Breast epithelium (tissue), 3 donors: ENCODE data around the gene BMP2K.

Experiments
- POLR2AphosphoS5 ChIP-seq, 3 donors: sonication (generic); formaldehyde crosslinking; IDR thresholded peaks; one replicate each; pipeline ENCODE4 v1.6.1; 2017; ENCODE audit warnings: antibody characterized with exemption in 3 of 3
- TF ChIP-seq, protein P1 (sequence below), 3 donors: fragments of 450-650 bp; IDR thresholded peaks; one replicate each; pipeline ENCODE4 v1.5.1; 2016 to 2017; ENCODE audit warnings: antibody characterized with exemption in 3 of 3, mild to moderate bottlenecking in 3 of 3, moderate library complexity in 3 of 3

DNA sequence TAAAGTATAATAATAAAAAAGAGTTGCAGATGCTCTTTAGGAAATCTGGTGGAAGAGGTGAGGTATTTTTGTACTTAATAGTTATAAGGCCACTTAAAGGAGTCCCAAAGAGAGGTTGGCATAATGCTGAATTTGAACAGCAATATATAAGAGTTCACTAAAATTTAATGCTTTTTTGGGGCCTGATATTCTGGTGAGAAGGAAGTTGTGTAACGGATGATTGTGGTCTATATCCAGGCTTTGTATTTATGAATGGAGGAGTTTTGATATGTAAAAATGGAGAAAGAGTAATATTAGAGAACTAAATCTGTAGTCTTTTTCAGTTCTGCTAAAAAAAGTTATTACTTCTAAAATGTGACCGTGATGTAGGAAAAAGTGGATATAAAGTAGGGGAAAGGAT is 20.4 kb downstream of the BMP2K start:
- TF ChIP-seq, protein P1, sequence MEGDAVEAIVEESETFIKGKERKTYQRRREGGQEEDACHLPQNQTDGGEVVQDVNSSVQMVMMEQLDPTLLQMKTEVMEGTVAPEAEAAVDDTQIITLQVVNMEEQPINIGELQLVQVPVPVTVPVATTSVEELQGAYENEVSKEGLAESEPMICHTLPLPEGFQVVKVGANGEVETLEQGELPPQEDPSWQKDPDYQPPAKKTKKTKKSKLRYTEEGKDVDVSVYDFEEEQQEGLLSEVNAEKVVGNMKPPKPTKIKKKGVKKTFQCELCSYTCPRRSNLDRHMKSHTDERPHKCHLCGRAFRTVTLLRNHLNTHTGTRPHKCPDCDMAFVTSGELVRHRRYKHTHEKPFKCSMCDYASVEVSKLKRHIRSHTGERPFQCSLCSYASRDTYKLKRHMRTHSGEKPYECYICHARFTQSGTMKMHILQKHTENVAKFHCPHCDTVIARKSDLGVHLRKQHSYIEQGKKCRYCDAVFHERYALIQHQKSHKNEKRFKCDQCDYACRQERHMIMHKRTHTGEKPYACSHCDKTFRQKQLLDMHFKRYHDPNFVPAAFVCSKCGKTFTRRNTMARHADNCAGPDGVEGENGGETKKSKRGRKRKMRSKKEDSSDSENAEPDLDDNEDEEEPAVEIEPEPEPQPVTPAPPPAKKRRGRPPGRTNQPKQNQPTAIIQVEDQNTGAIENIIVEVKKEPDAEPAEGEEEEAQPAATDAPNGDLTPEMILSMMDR (IDR thresholded peaks at IDR 0.05): no peak
- no peak for TF ChIP-seq POLR2AphosphoS5 (IDR thresholded peaks at IDR 0.05)
